HG03103 (cell line): ENCODE results near the gene RASA4.
"Not testable (repeated sequence)": the region's sequence is repeated elsewhere in the genome, so short reads cannot be mapped to it uniquely, and the experiment has no call there.

Experiments used
- ATAC-seq: cut with Tn5 transposase; IDR thresholded peaks from one replicate; pipeline ENCODE4 v1.9.1; 2021; ENCODE audit warnings: low read depth; ENCODE audit not compliant: unreplicated experiment

Gene RASA4

GRCh38 chr7:102545288-102545687 is 71.3 kb downstream of the RASA4 start:
- ATAC-seq, result not testable (repeated sequence)

GRCh38 chr7:102544372-102544771 is 72.2 kb downstream of the RASA4 start:
- ATAC-seq, result not testable (repeated sequence)

DNA sequence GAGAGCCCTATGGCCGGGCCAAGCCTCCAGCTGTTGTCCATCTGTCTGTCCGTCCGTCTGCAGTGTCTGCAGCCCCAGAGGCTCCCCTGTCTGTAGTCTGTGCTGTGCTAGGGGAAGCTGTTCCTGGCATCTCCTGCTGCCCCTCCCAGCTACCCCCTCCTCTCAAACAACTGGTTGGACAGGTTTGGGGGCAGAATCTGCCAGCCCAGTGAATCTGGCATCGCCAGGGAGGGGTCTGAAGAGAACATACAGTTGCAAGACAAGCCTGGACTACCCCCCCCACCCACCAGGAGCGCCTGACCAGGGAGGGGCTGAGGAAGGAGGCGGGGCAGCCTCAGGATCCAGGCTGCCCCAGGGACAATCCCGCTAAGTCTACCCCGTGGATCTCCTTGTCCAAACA is 73.0 kb downstream of the RASA4 start, which contains the start of gene UPK3BL2:
UPK3BL2 (minus strand) TSS at position 101 of the 400 bp plus-strand sequence; CDS start at position 41, 60 bp downstream.
- ATAC-seq, result not testable (repeated sequence)

- ATAC-seq, result not testable (repeated sequence)
Observed at GRCh38 chr7:102542771-102543170, 73.8 kb downstream of the RASA4 start.

DNA sequence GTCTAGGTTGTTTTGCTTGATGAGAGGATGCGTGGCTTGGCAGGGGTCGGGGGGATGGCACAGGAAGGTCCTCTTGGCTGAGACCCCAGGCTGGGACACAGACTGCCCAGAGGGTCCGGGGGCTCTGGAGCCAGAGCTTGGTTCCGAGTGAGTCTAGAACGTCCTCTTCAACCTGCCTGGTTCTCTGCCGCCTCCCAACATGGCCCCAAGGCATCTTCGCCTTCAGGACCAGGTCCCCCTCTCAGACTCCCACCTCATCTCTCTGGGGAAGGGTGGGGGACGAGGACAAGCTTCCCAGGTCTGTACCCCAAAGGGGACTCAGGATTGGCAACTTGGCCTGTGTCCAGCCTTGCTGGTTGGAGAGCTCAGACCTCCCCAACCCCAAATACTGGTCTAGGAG is 74.5 kb downstream of the RASA4 start:
- ATAC-seq, result not testable (repeated sequence)

DNA sequence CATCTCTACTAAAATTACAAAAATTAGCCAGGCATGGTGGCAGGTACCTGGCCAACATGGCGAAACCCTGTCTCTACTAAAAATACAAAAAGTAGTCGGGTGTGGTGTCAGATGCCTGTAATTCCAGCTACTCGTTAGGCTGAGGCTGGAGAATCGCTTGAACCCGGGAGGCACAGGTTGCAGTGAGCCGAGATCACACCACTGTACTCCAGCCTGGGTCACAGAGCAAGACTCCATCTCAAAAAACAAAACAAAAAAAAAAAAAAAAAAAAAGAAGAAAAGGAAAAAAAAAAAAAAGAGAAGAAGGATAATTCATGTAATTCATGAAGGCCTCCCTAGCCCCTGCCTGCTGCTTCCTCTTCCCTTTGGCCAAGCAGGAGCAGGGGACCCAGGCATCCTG is 76.0 kb downstream of the RASA4 start:
- ATAC-seq, result not testable (repeated sequence)

- ATAC-seq, result not testable (repeated sequence)
Observed at GRCh38 chr7:102535062-102535615, 81.4 kb downstream of the RASA4 start.

DNA sequence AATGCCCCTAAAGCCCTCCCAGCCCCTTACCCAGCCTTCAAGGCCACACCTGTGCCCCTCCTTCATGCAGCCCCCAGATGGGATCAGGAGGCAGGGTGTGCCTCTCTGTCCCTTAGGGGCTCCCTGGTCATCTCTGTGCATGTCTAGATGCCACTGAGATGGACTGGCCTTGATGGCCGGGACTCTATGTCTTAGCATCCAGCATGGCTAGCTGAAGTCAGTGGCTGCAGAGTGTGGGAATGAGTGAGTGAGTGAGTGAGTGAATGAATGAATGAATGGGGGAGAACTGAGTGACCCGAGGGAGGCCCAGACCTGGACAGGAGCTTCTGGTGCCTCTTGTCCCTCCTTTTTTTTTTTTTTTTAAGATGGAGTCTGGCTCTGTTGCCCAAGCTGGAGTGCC is 84.4 kb downstream of the RASA4 start:
- ATAC-seq, result not testable (repeated sequence)

DNA sequence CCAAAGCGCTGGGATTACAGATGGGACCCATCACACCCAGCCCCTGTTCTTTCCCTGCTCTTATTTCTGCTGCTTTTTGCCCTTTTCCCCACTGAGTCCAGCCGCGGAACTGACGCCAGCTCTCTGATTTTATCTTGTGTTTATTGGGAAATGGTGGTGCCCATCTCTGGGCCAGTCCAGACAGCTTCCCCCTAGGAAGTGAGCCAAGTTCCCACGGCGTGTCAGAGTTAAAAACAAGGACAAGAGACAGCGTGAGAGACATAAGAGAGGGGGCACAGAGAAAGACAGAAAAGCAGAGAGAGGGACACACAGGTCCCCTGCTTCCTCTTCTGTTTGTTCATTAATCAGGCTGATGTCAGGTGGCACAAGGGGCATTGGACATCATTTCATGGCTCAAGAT is 85.0 kb downstream of the RASA4 start:
- not testable (repeated sequence) for ATAC-seq

DNA sequence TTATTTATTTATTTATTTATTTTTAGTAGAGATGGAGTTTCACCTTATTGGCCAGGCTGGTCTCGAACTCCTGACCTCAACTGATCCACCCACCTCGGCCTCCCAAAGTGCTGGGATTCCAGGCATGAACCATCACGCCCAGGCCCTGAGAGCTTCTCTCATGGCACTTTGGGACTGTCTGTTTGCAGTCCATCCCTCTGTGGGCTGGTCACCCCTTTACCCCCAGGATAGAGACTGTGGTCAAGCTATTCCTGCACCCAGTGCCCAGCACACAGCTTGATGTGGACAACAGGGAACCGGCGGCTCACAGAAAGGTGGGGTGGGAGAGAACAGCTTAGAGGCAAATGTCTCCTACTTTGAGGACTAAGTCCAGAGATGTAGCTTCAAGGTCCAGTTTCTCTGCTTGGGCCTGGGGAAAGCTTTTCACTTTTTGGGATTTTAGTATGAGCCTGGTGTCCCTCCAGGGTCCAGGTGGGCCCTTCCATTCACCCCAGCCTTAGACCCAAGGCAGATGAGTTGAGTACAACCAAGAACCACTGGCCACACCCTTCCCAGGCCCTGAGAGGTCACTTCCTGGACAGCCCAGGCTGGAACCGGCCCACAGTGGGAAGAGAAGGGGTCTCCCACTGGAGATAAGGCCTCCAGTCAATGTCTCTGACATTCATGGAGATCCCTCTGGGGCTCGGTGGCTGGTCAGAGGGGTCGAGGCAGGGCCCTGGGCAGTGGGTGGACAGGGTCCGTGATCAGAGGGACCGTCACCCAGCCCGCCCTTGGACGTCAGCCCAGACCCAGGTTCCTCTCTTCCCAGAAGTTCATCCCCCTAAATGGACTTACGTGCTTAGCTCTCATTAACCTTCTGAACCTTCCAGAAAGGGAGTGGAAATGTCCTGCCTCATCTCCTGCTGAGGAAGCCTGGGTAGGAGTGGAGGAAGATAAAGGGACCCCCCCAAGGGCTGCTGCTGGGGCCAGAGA is 88.4 kb downstream of the RASA4 start:
- not testable (repeated sequence) for ATAC-seq

DNA sequence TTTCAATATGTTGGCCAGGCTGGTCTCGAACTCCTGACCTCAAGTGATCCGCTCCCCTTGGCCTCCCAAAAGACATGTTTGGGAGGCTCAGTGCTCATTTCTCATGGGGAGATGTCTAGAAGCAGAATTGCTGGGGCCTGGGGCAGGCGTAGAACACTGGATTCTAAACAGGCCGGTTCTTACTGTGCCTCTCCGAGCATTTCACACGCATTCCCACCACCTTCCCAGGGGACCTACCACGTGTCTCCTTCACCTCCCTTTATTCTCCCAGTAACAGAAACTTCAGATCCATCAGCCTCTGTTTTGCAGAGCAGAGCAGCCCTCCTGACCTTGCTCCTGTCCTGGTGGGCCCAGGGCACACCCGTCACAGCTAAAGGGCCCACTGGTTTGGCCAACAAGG is 89.4 kb downstream of the RASA4 start:
- not testable (repeated sequence) for ATAC-seq

- ATAC-seq, result not testable (repeated sequence)
Observed at GRCh38 chr7:102524803-102525202, 91.8 kb downstream of the RASA4 start.
